ENCODE data around the gene MCF2L2.

MCF2L2 gene

GRCh38 chr3:183410280-183410679 lies 18.1 kb downstream of the MCF2L2 start:
- no peak overlapping the region for H3K4me3 ChIP-seq (ENCODE audit: low read length)
- DNase-seq (ENCODE audit: low read depth, low spot score): no peak

GRCh38 chr3:183409219-183409618 lies 19.2 kb downstream of the MCF2L2 start:
- no peak for DNase-seq (ENCODE audit: low read depth, low spot score)
- no peak overlapping the region for H3K4me3 ChIP-seq (ENCODE audit: low read length)

DNA sequence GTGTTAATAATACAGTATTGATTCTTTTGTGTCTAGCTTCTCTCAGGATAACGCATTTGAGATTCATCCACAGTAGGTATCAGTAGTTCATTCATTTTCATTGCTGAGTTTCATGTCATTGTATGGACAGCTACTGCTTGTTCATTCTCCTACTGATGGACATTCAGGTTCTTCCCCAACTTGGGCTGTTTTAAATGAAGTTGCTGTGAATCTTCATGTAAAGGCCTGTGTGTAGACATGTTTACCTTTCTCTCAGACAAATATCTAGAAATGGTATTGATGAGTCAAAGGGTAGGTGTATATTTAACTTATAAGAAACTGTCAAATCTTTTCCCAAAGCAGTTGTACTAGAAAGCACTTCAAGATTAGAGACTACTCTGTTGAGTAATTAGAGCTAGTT lies 26.7 kb downstream of the MCF2L2 start:
- no peak overlapping the region for H3K4me3 ChIP-seq (ENCODE audit: low read length)
- DNase-seq (ENCODE audit: low read depth, low spot score): no peak

GRCh38 chr3:183400352-183400751 lies 28.1 kb downstream of the MCF2L2 start:
- H3K4me3 ChIP-seq (ENCODE audit: low read length): no peak overlapping the region
- no peak for DNase-seq (ENCODE audit: low read depth, low spot score)

- DNase-seq (ENCODE audit: low read depth, low spot score): no peak
- H3K4me3 ChIP-seq (ENCODE audit: low read length): no peak overlapping the region
Observed at GRCh38 chr3:183396662-183397391, 31.6 kb downstream of the MCF2L2 start.

GRCh38 chr3:183394150-183394549 lies 34.3 kb downstream of the MCF2L2 start:
- no peak for DNase-seq (ENCODE audit: low read depth, low spot score)
- no peak overlapping the region for H3K4me3 ChIP-seq (ENCODE audit: low read length)

- DNase-seq (ENCODE audit: low read depth, low spot score): no peak
- no peak overlapping the region for H3K4me3 ChIP-seq (ENCODE audit: low read length)
Observed at GRCh38 chr3:183393625-183394024, 34.8 kb downstream of the MCF2L2 start.

DNA sequence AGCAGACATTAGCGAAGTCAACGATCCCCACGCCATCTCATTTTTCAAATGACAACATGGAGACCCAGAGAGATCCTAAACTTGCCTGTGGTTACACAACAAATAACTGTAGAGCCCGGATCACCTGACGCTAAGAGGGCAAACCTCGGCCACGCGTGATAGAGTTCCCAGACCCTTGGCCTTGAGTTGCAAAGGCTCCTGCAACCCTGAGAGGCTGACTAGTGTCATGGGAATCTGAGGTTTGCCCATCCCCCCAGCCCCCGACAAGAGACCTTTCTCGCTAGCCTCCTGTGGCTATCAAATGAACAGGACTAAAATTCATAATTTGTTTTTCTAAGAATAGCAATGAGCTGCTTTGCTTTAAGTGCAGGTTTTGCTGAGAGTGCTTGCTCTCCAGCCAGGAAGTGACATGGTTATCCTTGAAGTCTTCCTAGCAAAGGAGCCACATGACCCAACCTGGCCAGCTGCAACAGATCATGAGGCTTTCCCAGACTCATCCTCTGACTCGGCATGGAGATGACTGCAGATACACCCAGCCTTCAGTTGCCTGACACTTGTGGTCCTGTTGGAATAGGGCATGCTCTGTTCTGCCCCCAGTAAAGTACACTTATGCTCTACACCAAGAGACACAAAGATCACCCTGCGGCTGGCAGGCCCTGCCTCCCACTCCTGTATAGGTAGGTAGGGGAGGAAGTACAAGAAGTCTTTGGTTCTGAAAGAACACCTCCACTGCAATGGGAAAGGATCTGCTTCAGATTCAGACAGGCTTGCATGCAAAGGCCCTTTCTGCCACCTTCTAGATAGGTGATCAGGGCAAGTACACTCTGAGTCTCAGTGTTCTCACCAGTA lies 36.0 kb downstream of the MCF2L2 start:
- H3K4me3 ChIP-seq (ENCODE audit: low read length): no peak overlapping the region
- no peak for DNase-seq (ENCODE audit: low read depth, low spot score)

DNA sequence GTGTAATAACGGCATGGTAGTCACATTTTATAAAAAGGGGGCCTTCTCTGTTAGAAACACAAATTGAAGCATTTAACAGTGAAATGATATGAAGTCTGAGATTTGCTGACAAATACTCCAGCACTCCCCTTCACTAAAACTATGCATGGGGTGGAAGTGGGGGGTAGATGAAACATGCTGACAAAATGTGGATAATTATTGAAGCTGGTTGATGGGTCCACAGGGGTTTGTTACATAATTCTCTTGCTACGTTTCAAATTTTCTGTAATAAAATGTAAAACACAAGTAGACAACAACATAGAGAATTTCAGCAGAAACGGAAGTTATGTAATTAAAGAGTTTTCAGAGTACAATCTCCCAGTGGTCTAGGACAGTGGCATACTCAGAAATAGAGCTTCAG lies 37.0 kb downstream of the MCF2L2 start:
- DNase-seq (ENCODE audit: low read depth, low spot score): no peak
- H3K4me3 ChIP-seq (ENCODE audit: low read length): no peak overlapping the region

DNA sequence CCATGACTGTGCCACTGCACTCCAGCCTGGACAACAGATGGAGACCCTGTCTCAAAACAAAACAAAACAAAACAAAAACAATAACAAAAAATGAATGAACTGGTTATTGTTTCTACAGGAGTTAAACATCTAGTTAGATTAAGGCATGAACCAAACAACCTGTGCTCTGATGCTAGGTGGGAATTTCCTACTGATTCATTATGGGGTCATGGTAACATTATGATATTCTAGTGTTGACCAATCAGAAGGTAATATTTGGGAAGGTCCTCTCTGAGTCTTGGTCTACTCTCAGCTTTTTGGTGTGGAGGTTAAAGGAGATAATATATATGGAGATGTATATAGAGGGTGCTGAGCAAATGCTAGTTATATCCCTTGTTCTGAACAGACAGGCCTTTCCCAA lies 37.6 kb downstream of the MCF2L2 start:
- no peak for DNase-seq (ENCODE audit: low read depth, low spot score)
- H3K4me3 ChIP-seq (ENCODE audit: low read length): no peak overlapping the region

DNA sequence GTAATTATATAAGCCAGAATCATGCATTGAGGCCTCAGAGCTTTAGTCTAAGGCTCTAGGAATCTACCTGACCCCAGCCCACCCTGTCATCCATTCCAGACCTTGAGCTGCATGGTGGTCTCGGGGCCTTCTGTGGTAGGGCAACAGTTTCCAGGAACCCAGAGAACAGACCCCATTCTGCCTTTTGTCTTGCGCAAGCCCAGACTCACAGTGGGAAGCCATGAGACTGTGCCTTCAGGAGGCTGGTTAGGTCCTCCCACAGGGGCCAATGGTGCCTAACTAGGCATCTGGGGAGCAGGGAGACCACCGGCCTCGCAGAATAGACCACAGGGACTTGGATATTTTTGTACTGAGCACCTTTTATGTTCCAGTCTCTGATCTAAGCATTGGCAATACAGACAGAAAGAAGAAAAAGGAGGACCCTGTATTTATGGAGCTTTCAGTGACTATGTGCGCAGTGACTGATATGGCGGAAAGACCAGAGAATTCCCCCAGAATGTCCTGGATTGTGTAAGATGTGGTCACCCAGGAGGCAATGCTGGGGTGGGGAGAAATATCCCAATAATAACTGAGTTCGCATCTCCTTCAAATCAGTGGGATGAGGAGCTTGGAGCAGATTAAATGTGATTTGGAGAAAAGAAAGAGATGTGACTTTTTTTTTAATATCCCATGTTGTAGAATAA lies 40.1 kb downstream of the MCF2L2 start:
- no peak overlapping the region for H3K4me3 ChIP-seq (ENCODE audit: low read length)
- no peak for DNase-seq (ENCODE audit: low read depth, low spot score)

- no peak for DNase-seq (ENCODE audit: low read depth, low spot score)
- no peak overlapping the region for H3K4me3 ChIP-seq (ENCODE audit: low read length)
Observed at GRCh38 chr3:183387797-183388196, 40.6 kb downstream of the MCF2L2 start.

- H3K4me3 ChIP-seq (ENCODE audit: low read length): no peak overlapping the region
- DNase-seq (ENCODE audit: low read depth, low spot score): no peak
Observed at GRCh38 chr3:183386651-183387050, 41.8 kb downstream of the MCF2L2 start.

- peak; percentile 72 for DNase-seq (ENCODE audit: low read depth, low spot score)
- no peak overlapping the region for H3K4me3 ChIP-seq (ENCODE audit: low read length)
Observed at GRCh38 chr3:183385698-183386613, 42.5 kb downstream of the MCF2L2 start.

DNA sequence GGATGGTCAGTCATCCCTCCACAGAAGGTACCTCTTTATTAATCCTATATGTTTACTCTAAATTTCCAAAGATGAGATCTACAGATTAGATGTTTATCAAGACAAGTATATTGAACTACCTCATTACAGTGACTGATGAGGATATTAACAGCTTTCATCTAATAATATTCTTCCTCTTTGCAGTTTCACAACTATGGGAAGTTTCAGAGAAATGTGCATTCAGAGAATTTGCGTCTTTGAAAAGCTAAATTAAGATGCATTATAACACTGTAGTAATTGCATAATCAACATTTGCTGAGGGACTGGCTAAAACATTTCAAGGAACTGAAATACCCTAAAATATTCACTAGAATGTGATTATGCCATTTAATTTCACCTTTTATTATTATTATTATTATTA lies 46.7 kb downstream of the MCF2L2 start:
- no peak overlapping the region for H3K4me3 ChIP-seq (ENCODE audit: low read length)
- DNase-seq (ENCODE audit: low read depth, low spot score): no peak

DNA sequence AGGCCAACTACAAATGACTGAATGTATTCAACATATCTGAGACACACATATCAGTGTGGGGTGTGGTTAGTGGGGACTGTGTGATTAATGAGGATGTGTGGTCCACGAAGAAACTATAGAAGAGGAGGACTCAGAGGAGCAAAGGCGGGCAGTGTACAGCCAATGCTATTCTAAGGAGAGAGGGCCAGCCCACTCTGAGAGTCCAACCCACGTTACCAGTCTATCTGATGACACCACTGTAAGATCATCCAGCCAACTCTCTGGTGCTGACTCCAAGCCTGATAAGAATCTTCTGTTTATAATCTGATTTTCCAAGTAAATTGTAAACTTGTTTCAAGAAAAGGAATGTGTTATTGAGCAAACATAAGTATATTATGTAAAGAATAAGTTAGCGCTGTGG lies 47.2 kb downstream of the MCF2L2 start:
- no peak overlapping the region for H3K4me3 ChIP-seq (ENCODE audit: low read length)
- no peak for DNase-seq (ENCODE audit: low read depth, low spot score)

GRCh38 chr3:183378951-183379350 lies 49.5 kb downstream of the MCF2L2 start:
- H3K4me3 ChIP-seq (ENCODE audit: low read length): no peak overlapping the region
- DNase-seq (ENCODE audit: low read depth, low spot score): no peak

DNA sequence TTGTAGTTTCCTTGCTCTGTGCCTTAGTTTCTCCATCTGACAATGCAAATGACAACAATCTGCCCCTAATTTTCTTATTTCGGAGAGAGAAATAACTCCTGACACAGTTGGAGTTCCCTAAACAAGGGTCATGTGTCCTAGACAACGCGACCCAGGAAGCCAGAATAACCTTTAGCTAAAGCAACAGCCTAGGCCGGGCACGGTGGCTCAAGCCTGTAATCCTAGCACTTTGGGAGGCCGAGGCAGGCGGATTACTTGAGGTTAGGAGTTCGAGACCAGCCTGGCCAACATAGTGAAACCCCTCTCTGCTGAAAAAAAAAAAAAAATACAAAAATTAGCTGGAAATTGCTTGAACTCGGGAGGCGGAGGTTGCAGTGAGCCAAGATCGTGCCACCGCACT lies 49.9 kb downstream of the MCF2L2 start:
- no peak overlapping the region for H3K4me3 ChIP-seq (ENCODE audit: low read length)
- no peak for DNase-seq (ENCODE audit: low read depth, low spot score)

DNA sequence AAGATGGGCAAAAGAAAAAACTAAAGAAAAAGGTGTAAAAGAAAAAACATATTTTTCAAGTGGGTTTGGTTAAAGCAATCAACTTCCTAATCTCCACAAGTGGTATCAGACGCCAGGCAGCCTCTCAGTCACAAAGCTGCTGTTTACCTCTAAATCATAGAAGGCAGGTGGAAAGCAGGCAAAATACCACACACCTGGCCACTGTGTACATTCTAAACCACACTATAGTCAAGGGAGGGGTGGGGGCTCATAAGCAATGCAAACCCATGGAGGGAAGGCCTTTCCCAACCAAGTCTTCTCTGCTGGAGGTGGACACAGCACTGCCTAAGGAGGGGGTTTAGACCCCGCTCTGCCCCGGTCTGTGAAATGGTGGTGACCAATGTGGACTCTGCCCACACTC lies 50.4 kb downstream of the MCF2L2 start:
- peak; percentile 30 for DNase-seq (ENCODE audit: low read depth, low spot score)
- no peak overlapping the region for H3K4me3 ChIP-seq (ENCODE audit: low read length)

All from Jurkat, Clone E6-1 (cell line).